Esophagus squamous epithelium (tissue), 5 donors: ENCODE measurements around the gene SDS. TPM values are rescaled to one million over a fixed set of nuclear protein-coding genes. Genes with fewer than 3 reads are reported as not detected.

Source experiments
- DNase-seq: peaks from one replicate; lab custom pipeline; 2025; lab: John Stamatoyannopoulos, UW
- H3K27ac ChIP-seq, 4 donors: fragments of 200-600 bp; sonication (generic); one replicate each; pipeline ENCODE4 v1.5.1; 2016 to 2019; ENCODE audit warnings: mild to moderate bottlenecking in 1 of 4
- H3K27me3 ChIP-seq, 4 donors: fragments of 200-600 bp; sonication (generic); 1 replicate in 3 of 4; 2 replicates in 1 of 4; pipeline versions ENCODE4 v1.5.1 to v1.6.0; 2017 to 2021; ENCODE audit warnings: antibody characterized with exemption in 1 of 4
- H3K36me3 ChIP-seq, 3 donors: fragments of 200-600 bp; sonication (generic); one replicate each; pipeline ENCODE4 v1.5.1; 2016 to 2019
- H3K4me1 ChIP-seq, 3 donors: fragments of 200-600 bp; sonication (generic); one replicate each; pipeline ENCODE4 v1.5.1; 2017 to 2019
- H3K4me3 ChIP-seq, 4 donors: fragments of 200-600 bp; sonication (generic); 1 replicate in 3 of 4; 2 replicates in 1 of 4; pipeline ENCODE4 v1.5.1; 2016 to 2019; ENCODE audit warnings: mild to moderate bottlenecking in 2 of 4, moderate library complexity in 1 of 4
- H3K9me3 ChIP-seq, 3 donors: fragments of 200-600 bp; sonication (generic); one replicate each; pipeline ENCODE4 v1.5.1; 2016 to 2019
- CTCF ChIP-seq, 6 experiments: fragments of 450-650 bp in 4 of 6; fragments of 200-600 bp in 2 of 6; sonication (generic) in 2 of 6; IDR thresholded peaks; one replicate each; pipeline ENCODE4 v1.5.1; 2016 to 2019; ENCODE audit warnings: antibody characterized with exemption in 6 of 6, mild to moderate bottlenecking in 4 of 6, moderate library complexity in 4 of 6
- POLR2A ChIP-seq, 4 donors: fragments of 450-650 bp; IDR thresholded peaks; one replicate each; pipeline ENCODE4 v1.6.1; 2017; ENCODE audit warnings: antibody characterized with exemption in 4 of 4, mild to moderate bottlenecking in 4 of 4, moderate library complexity in 3 of 4
- WGBS, 2 donors: methylation state at CpG; one replicate each; pipeline ENCODE4 v1.1.5; 2018; 5-methylcytosine and 5-hydroxymethylcytosine counted together
- intact Hi-C: fragments of 100-400 bp; cut with DNase I; formaldehyde crosslinking; loops from one replicate; pipeline ENCODE4 v1.15.0; 2022
- total RNA-seq, 4 donors: library from RNA; depleted of rRNA; stranded (reverse); fragments of >200 nt; gene quantifications; one replicate each; pipeline ENCODE4 v1.1.0, GENCODE V29; 2016
- donor health status: DM: yes; HTN: yes; CAD: no.

The SDS gene
- total RNA-seq, 4 donors from 2014 or later: 0.76 TPM; not detected in 3

- intact Hi-C loops: no loop called here
- WGBS, 2 donors: 51 to 78% methylated on average over 3 to 4 of the region's 5 CpGs
- H3K4me3 ChIP-seq: no peak overlapping the region
Observed at GRCh38 chr12:113395119-113395518, 8.6 kb downstream of the SDS start.

GRCh38 chr12:113393749-113394148 lies 9.9 kb downstream of the SDS start:
- no peaks in the 10 kb centered on the region for H3K9me3 ChIP-seq
- 77 to 88% methylated on average over 5 of the region's 5 CpGs for WGBS, 2 donors

More at GRCh38 chr12:113395119-113395518, 8.6 kb downstream of the SDS start:
- TF ChIP-seq POLR2A (IDR thresholded peaks at IDR 0.05) (no peak), CTCF (IDR thresholded peaks at IDR 0.05) (no peak)
- Histone ChIP-seq H3K36me3 (peaks cover 0 to 13% (median 0%) of the 10 kb centered on the region in 3 donors), H3K27me3 (peaks cover 0 to 32% (median 0%) of the 10 kb centered on the region in 4 donors), H3K27ac (no peak overlapping the region), H3K9me3 (no peaks in the 10 kb centered on the region), H3K4me1 (no peaks in the 10 kb centered on the region)
- DNase-seq: no peak

GRCh38 chr12:113392988-113393579 lies 10.6 kb downstream of the SDS start:
- WGBS, 2 donors: 65 to 72% methylated on average over 4 to 17 of the region's 17 CpGs
- Histone ChIP-seq H3K4me1 (no peaks in the 10 kb centered on the region), H3K9me3 (no peaks in the 10 kb centered on the region), H3K4me3 (no peak overlapping the region), H3K36me3 (peaks cover 0 to 33% (median 0%) of the 10 kb centered on the region in 3 donors), H3K27me3 (peaks cover 0 to 12% (median 0%) of the 10 kb centered on the region in 4 donors), H3K27ac (no peak overlapping the region)
- intact Hi-C loops: no loop called here
- DNase-seq: no peak
- TF ChIP-seq CTCF (IDR thresholded peaks at IDR 0.05): no peak
- TF ChIP-seq POLR2A (IDR thresholded peaks at IDR 0.05): no peak

More at GRCh38 chr12:113393749-113394148, 9.9 kb downstream of the SDS start:
- intact Hi-C loops: no loop called here
- H3K27ac ChIP-seq: no peak overlapping the region
- no peaks in the 10 kb centered on the region for H3K4me1 ChIP-seq
- TF ChIP-seq CTCF (IDR thresholded peaks at IDR 0.05): no peak
- TF ChIP-seq POLR2A (IDR thresholded peaks at IDR 0.05): no peak
- no peak overlapping the region for H3K4me3 ChIP-seq
- H3K36me3 ChIP-seq: peaks cover 0 to 26% (median 0%) of the 10 kb centered on the region in 3 donors
- peaks cover 0 to 19% (median 0%) of the 10 kb centered on the region in 4 donors for H3K27me3 ChIP-seq
- DNase-seq: no peak

- no peak overlapping the region for H3K27ac ChIP-seq
- no peak for DNase-seq
- intact Hi-C loops: no loop called here
- peaks cover 0 to 39% (median 0%) of the 10 kb centered on the region in 3 donors for H3K36me3 ChIP-seq
- no peaks in the 10 kb centered on the region for H3K9me3 ChIP-seq
- WGBS, 2 donors: 75 to 100% methylated on average over 1 to 2 of the region's 7 CpGs
- peaks cover 0 to 9% (median 0%) of the 10 kb centered on the region in 4 donors for H3K27me3 ChIP-seq
- no peak overlapping the region for H3K4me3 ChIP-seq
- TF ChIP-seq CTCF (IDR thresholded peaks at IDR 0.05): no peak
- TF ChIP-seq POLR2A (IDR thresholded peaks at IDR 0.05): no peak
- no peaks in the 10 kb centered on the region for H3K4me1 ChIP-seq
Observed at GRCh38 chr12:113392520-113392919, 11.2 kb downstream of the SDS start.

GRCh38 chr12:113391650-113392337 lies 11.9 kb downstream of the SDS start:
- DNase-seq: no peak
- intact Hi-C loops: no loop called here
- peaks cover 0 to 2% (median 0%) of the 10 kb centered on the region in 4 donors for H3K27me3 ChIP-seq
- WGBS, 2 donors: 83 to 88% methylated on average over 7 to 9 of the region's 9 CpGs
- no peaks in the 10 kb centered on the region for H3K9me3 ChIP-seq
- no peak overlapping the region for H3K4me3 ChIP-seq
- TF ChIP-seq CTCF (IDR thresholded peaks at IDR 0.05) (no peak), POLR2A (IDR thresholded peaks at IDR 0.05) (no peak)
- no peak overlapping the region for H3K27ac ChIP-seq
- H3K36me3 ChIP-seq: peaks cover 0 to 46% (median 4%) of the 10 kb centered on the region in 3 donors
- H3K4me1 ChIP-seq: no peaks in the 10 kb centered on the region
